Neural cell (in vitro differentiated cells): ENCODE data around the gene RPL7L1. TPM values are rescaled to one million over a fixed set of nuclear protein-coding genes. Genes with fewer than 3 reads are reported as not detected.

ENCODE experiments used
- H2AFZ ChIP-seq: fragments of 200-600, 300-800 bp; sonication (generic), shearing (Covaris generic); 2 replicates; pipeline ENCODE4 v1.6.0; 2014; ENCODE audit warnings: low read depth, mild to moderate bottlenecking, antibody characterized with exemption, low read length, moderate library complexity
- H3F3A ChIP-seq: fragments of 200-600 bp; shearing (Covaris generic); 2 replicates; pipeline ENCODE4 v1.6.1; 2016; ENCODE audit warnings: mild to moderate bottlenecking, moderate library complexity, mixed read lengths, antibody characterized with exemption, low read length; ENCODE audit not compliant: insufficient read depth, poor library complexity, severe bottlenecking
- H3K27ac ChIP-seq: fragments of 200-600, 300-800 bp; sonication (generic), shearing (Covaris generic); 2 replicates; pipeline ENCODE4 v1.5.1; 2014; ENCODE audit warnings: mild to moderate bottlenecking, low read length, moderate library complexity
- H3K27me3 ChIP-seq: fragments of 300-800, 200-600 bp; sonication (generic), shearing (Covaris generic); 2 replicates; pipeline ENCODE4 v1.6.0; 2014; ENCODE audit warnings: mild to moderate bottlenecking, low read depth, low read length, moderate library complexity; ENCODE audit not compliant: insufficient read depth
- H3K36me3 ChIP-seq: fragments of 300-800, 200-600 bp; sonication (generic), shearing (Covaris generic); 2 replicates; pipeline ENCODE4 v1.5.1; 2014; ENCODE audit warnings: mild to moderate bottlenecking, antibody characterized with exemption, low read length, moderate library complexity; ENCODE audit not compliant: insufficient read depth
- H3K4me2 ChIP-seq: fragments of 300-800, 200-600 bp; sonication (generic), shearing (Covaris generic); 2 replicates; pipeline ENCODE4 v1.6.0; 2014; ENCODE audit warnings: mild to moderate bottlenecking, low read length
- H3K4me3 ChIP-seq: fragments of 300-800, 200-600 bp; sonication (generic), shearing (Covaris generic); 2 replicates; pipeline ENCODE4 v1.5.1; 2014; ENCODE audit warnings: mild to moderate bottlenecking, low read length, moderate library complexity
- H3K79me2 ChIP-seq: fragments of 200-600 bp; shearing (Covaris generic); replicated peaks from 2 replicates; pipeline ENCODE4 v1.6.0; 2014; ENCODE audit warnings: mild to moderate bottlenecking, low read length, moderate library complexity; ENCODE audit not compliant: insufficient read depth
- H3K9ac ChIP-seq: fragments of 300-800, 200-600 bp; sonication (generic), shearing (Covaris generic); 2 replicates; pipeline ENCODE4 v1.6.1; 2016; ENCODE audit warnings: mild to moderate bottlenecking, low read length, mixed read lengths
- H3K9me2 ChIP-seq: fragments of 200-600 bp; shearing (Covaris generic); 2 replicates; pipeline ENCODE4 v1.6.1; 2016; ENCODE audit warnings: mild to moderate bottlenecking, low read length, mixed read lengths; ENCODE audit not compliant: insufficient read depth
- H3K9me3 ChIP-seq: fragments of 200-600, 300-800 bp; sonication (generic), shearing (Covaris generic); 2 replicates; pipeline ENCODE4 v1.6.1; 2016; ENCODE audit warnings: mild to moderate bottlenecking, mixed run types, low read length, moderate library complexity, mixed read lengths
- H4K20me1 ChIP-seq: fragments of 200-600 bp; shearing (Covaris generic); 2 replicates; pipeline ENCODE4 v1.6.1; 2016; ENCODE audit warnings: mild to moderate bottlenecking, mixed run types; ENCODE audit not compliant: insufficient read depth
- CTCF ChIP-seq: fragments of 450-650 bp; IDR thresholded peaks from 2 replicates; pipeline ENCODE4 v1.5.1; 2014; ENCODE audit warnings: antibody characterized with exemption, mild to moderate bottlenecking, moderate library complexity; ENCODE audit not compliant: poor library complexity, severe bottlenecking
- EP300 ChIP-seq: fragments of 450-650 bp; conservative IDR thresholded peaks from 2 replicates; pipeline ENCODE4 v1.6.1; 2014; ENCODE audit warnings: antibody characterized with exemption, mild to moderate bottlenecking, moderate library complexity; ENCODE audit not compliant: poor library complexity, severe bottlenecking
- EZH2 ChIP-seq: fragments of 200-600, 300-800 bp; shearing (Covaris generic), sonication (generic); IDR thresholded peaks from 2 replicates; pipeline ENCODE4 v1.6.1; 2014; ENCODE audit warnings: antibody characterized with exemption, low read length, borderline replicate concordance, mild to moderate bottlenecking; ENCODE audit not compliant: insufficient read depth, poor library complexity, severe bottlenecking
- MXI1 ChIP-seq: fragments of 450-650 bp; conservative IDR thresholded peaks from 2 replicates; pipeline ENCODE4 v1.6.1; 2014; ENCODE audit warnings: antibody characterized with exemption, mild to moderate bottlenecking; ENCODE audit not compliant: poor library complexity, severe bottlenecking
- POLR2AphosphoS5 ChIP-seq: IDR thresholded peaks from 2 replicates; pipeline ENCODE4 v1.6.1; 2012
- RAD21 ChIP-seq: fragments of 450-650 bp; conservative IDR thresholded peaks from 2 replicates; pipeline ENCODE4 v1.6.1; 2014; ENCODE audit warnings: antibody characterized with exemption, mild to moderate bottlenecking, moderate library complexity
- REST ChIP-seq: IDR thresholded peaks from 2 replicates; pipeline ENCODE4 v1.6.1; 2012; ENCODE audit warnings: borderline replicate concordance
- SMC3 ChIP-seq: fragments of 450-650 bp; conservative IDR thresholded peaks from 2 replicates; pipeline ENCODE4 v1.6.1; 2014; ENCODE audit warnings: antibody characterized with exemption, mild to moderate bottlenecking, moderate library complexity; ENCODE audit not compliant: poor library complexity
- TAF1 ChIP-seq: IDR thresholded peaks from 2 replicates; pipeline ENCODE4 v1.6.1; 2012; ENCODE audit warnings: low read depth
- polyA plus RNA-seq: library from polyadenylated mRNA; depleted of rRNA; stranded (reverse); fragments of >200 nt; gene quantifications from 2 replicates; pipeline ENCODE4 v1.2.3, GENCODE V29; 2014

The RPL7L1 gene
- polyA plus RNA-seq, 1 donor from 2014 or later: 88.5 TPM

GRCh38 chr6:42845327-42845694 is 34.1 kb upstream of the RPL7L1 start:
- no peak overlapping the region for H2AFZ ChIP-seq
- TF ChIP-seq RAD21: no peak
- TF ChIP-seq POLR2AphosphoS5: no peak
- TF ChIP-seq CTCF: no peak
- TF ChIP-seq TAF1: no peak
- no peak for TF ChIP-seq EP300
- no peak for TF ChIP-seq SMC3
- no peak for TF ChIP-seq MXI1
- no peak for TF ChIP-seq REST
- TF ChIP-seq EZH2: no peak

GRCh38 chr6:42846505-42846904 is 32.9 kb upstream of the RPL7L1 start:
- TF ChIP-seq EP300 (no peak), RAD21 (no peak), MXI1 (no peak), POLR2AphosphoS5 (no peak), EZH2 (no peak), SMC3 (no peak), REST (no peak), TAF1 (no peak), CTCF (no peak)
- Histone ChIP-seq H3K9ac (no peak overlapping the region), H2AFZ (no peak overlapping the region)

More at GRCh38 chr6:42845327-42845694, 34.1 kb upstream of the RPL7L1 start:
- Histone ChIP-seq H3K27ac (no peak overlapping the region), H3K4me2 (no peak overlapping the region), H3K4me3 (no peak overlapping the region), H3K9me3 (no peaks in the 10 kb centered on the region), H3K79me2 (no peaks in the 10 kb centered on the region), H3K9me2 (no peaks in the 10 kb centered on the region), H3K27me3 (no peaks in the 10 kb centered on the region), H3K36me3 (no peaks in the 10 kb centered on the region), H3F3A (no peaks in the 10 kb centered on the region), H4K20me1 (no peaks in the 10 kb centered on the region), H3K9ac (no peak overlapping the region)

More at GRCh38 chr6:42846505-42846904, 32.9 kb upstream of the RPL7L1 start:
- Histone ChIP-seq H3K79me2 (no peaks in the 10 kb centered on the region), H3K9me3 (no peaks in the 10 kb centered on the region), H3K4me3 (no peak overlapping the region), H3K4me2 (no peak overlapping the region), H3K36me3 (no peaks in the 10 kb centered on the region), H3K27me3 (no peaks in the 10 kb centered on the region), H3K9me2 (no peaks in the 10 kb centered on the region), H3F3A (no peaks in the 10 kb centered on the region), H3K27ac (no peak overlapping the region), H4K20me1 (no peaks in the 10 kb centered on the region)
